ENCODE measurements around the gene CWF19L1. TPM values are rescaled to one million over a fixed set of nuclear protein-coding genes. Genes with fewer than 3 reads are reported as not detected.

The CWF19L1 gene
- total and polyA plus RNA-seq, 2 of the 13 experiments (the other 11 are each of a cell fraction or from before 2014, with no cell fraction given), result 13.6 to 42.1 TPM

- TF ChIP-seq SALL1 (CRISPR knock-in tag; IDR thresholded peaks at IDR 0.05) (no peak; the same call in 1 of the 2 replicates), KLF6 (CRISPR knock-in tag; IDR thresholded peaks at IDR 0.05) (no peak), GATAD2A (CRISPR knock-in tag; IDR thresholded peaks at IDR 0.05) (no peak), TAF1 (CRISPR knock-in tag; IDR thresholded peaks at IDR 0.05) (no peak), IKZF1 (IDR thresholded peaks at IDR 0.05) (no peak), RFXAP (CRISPR knock-in tag; IDR thresholded peaks at IDR 0.05; ENCODE audit: borderline replicate concordance) (no peak), LBX2 (CRISPR knock-in tag; IDR thresholded peaks at IDR 0.05; ENCODE audit: borderline replicate concordance) (no peak), IKZF4 (CRISPR knock-in tag; IDR thresholded peaks at IDR 0.05; ENCODE audit: borderline replicate concordance, low read depth, not compliant biosample characterization) (no peak), MIXL1 (CRISPR knock-in tag; IDR thresholded peaks at IDR 0.05) (no peak), ZNF616 (CRISPR knock-in tag; IDR thresholded peaks at IDR 0.05; ENCODE audit: low read depth) (no peak), ZFP62 (CRISPR knock-in tag; IDR thresholded peaks at IDR 0.05) (no peak), ATF1 (CRISPR knock-in tag; IDR thresholded peaks at IDR 0.05) (no peak), ZSCAN9 (CRISPR knock-in tag; IDR thresholded peaks at IDR 0.05; ENCODE audit: borderline replicate concordance) (no peak), FOXK2 (IDR thresholded peaks at IDR 0.05) (no peak), HNF4G (IDR thresholded peaks at IDR 0.05; ENCODE audit: borderline replicate concordance, low read depth, low read length) (no peak), HNF4G (CRISPR knock-in tag; IDR thresholded peaks at IDR 0.05; ENCODE audit: borderline replicate concordance, low read depth) (no peak), ZNF740 (CRISPR knock-in tag; IDR thresholded peaks at IDR 0.05) (no peak), ZSCAN5A (CRISPR knock-in tag; IDR thresholded peaks at IDR 0.05; ENCODE audit: borderline replicate concordance) (no peak)
- TF ChIP-seq, protein P1, sequence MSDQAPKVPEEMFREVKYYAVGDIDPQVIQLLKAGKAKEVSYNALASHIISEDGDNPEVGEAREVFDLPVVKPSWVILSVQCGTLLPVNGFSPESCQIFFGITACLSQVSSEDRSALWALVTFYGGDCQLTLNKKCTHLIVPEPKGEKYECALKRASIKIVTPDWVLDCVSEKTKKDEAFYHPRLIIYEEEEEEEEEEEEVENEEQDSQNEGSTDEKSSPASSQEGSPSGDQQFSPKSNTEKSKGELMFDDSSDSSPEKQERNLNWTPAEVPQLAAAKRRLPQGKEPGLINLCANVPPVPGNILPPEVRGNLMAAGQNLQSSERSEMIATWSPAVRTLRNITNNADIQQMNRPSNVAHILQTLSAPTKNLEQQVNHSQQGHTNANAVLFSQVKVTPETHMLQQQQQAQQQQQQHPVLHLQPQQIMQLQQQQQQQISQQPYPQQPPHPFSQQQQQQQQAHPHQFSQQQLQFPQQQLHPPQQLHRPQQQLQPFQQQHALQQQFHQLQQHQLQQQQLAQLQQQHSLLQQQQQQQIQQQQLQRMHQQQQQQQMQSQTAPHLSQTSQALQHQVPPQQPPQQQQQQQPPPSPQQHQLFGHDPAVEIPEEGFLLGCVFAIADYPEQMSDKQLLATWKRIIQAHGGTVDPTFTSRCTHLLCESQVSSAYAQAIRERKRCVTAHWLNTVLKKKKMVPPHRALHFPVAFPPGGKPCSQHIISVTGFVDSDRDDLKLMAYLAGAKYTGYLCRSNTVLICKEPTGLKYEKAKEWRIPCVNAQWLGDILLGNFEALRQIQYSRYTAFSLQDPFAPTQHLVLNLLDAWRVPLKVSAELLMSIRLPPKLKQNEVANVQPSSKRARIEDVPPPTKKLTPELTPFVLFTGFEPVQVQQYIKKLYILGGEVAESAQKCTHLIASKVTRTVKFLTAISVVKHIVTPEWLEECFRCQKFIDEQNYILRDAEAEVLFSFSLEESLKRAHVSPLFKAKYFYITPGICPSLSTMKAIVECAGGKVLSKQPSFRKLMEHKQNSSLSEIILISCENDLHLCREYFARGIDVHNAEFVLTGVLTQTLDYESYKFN (CRISPR knock-in tag; conservative IDR thresholded peaks at IDR 0.05), result no peak
Observed at GRCh38 chr10:100186253-100187212, 80.9 kb downstream of the CWF19L1 start (continued).

All from HepG2 (cell line).